GM23338 (cell line): ENCODE results near the gene CDK5R1. TPM values are rescaled to one million over a fixed set of nuclear protein-coding genes. Genes with fewer than 3 reads are reported as not detected.
A peak's percentile ranks its signal among the peaks of the same experiment; 100 is the strongest.

Experiments used
- ATAC-seq: fragments of 200-7000 bp; cut with Tn5 transposase; 3 replicates; pipeline ENCODE4 v1.9.1; 2020
- DNase-seq: peaks from one replicate; pipeline ENCODE4 v3.0.0-alpha.2; 2015; ENCODE audit warnings: low spot score
- H2AFZ ChIP-seq: fragments of 200-600 bp; sonication (generic); 2 replicates; pipeline ENCODE4 v1.8.0; 2016; ENCODE audit warnings: antibody characterized with exemption, mild to moderate bottlenecking, moderate library complexity
- H3F3A ChIP-seq: fragments of 200-600 bp; sonication (generic); replicated peaks from 2 replicates; pipeline ENCODE4 v1.8.0; 2017; ENCODE audit warnings: antibody characterized with exemption, mixed run types, low read depth
- H3K27ac ChIP-seq: fragments of 200-600 bp; sonication (generic); 2 replicates; pipeline ENCODE4 v1.6.1; 2016; ENCODE audit warnings: low read depth
- H3K27me3 ChIP-seq: fragments of 200-600 bp; sonication (generic); 2 replicates; pipeline ENCODE4 v1.8.0; 2016; ENCODE audit warnings: mild to moderate bottlenecking, mixed run types, moderate library complexity; ENCODE audit not compliant: insufficient read depth
- H3K36me3 ChIP-seq: fragments of 200-600 bp; sonication (generic); 2 replicates; pipeline ENCODE4 v1.8.0; 2016; ENCODE audit warnings: mild to moderate bottlenecking; ENCODE audit not compliant: insufficient read depth
- H3K4me1 ChIP-seq: fragments of 200-600 bp; sonication (generic); 2 replicates; pipeline ENCODE4 v1.8.0; 2016; ENCODE audit warnings: mild to moderate bottlenecking, moderate library complexity; ENCODE audit not compliant: insufficient read depth
- H3K4me2 ChIP-seq: fragments of 200-600 bp; sonication (generic); 2 replicates; pipeline ENCODE4 v1.7.1; 2017; ENCODE audit warnings: mixed run types
- H3K4me3 ChIP-seq: fragments of 200-600 bp; sonication (generic); 2 replicates; pipeline ENCODE4 v1.6.1; 2016; ENCODE audit warnings: mixed run types
- H3K79me2 ChIP-seq: fragments of 200-600 bp; sonication (generic); replicated peaks from 2 replicates; pipeline ENCODE4 v1.8.0; 2017; ENCODE audit warnings: mild to moderate bottlenecking; ENCODE audit not compliant: insufficient read depth
- H3K9me2 ChIP-seq: fragments of 200-600 bp; sonication (generic); 2 replicates; pipeline ENCODE4 v1.8.0; 2017; ENCODE audit not compliant: insufficient read depth
- H4K20me1 ChIP-seq: fragments of 200-600 bp; sonication (generic); replicated peaks from 2 replicates; pipeline ENCODE4 v1.8.0; 2017; ENCODE audit warnings: mild to moderate bottlenecking; ENCODE audit not compliant: insufficient read depth
- H3K27ac Mint-ChIP-seq: 2 replicates; pipeline ENCODE4 v1.8.0; 2020; ENCODE audit warnings: inconsistent platforms, mild to moderate bottlenecking, moderate library complexity, mixed read lengths
- H3K27me3 Mint-ChIP-seq: 3 replicates; pipeline ENCODE4 v1.8.0; 2022; ENCODE audit warnings: low read depth, mild to moderate bottlenecking, moderate library complexity, mixed read lengths, inconsistent platforms; ENCODE audit not compliant: insufficient read depth, poor library complexity
- H3K36me3 Mint-ChIP-seq: 3 replicates; pipeline ENCODE4 v1.8.0; 2021; ENCODE audit warnings: low read depth, mild to moderate bottlenecking, inconsistent platforms, moderate library complexity, mixed read lengths
- H3K4me1 Mint-ChIP-seq: 3 replicates; pipeline ENCODE4 v1.8.0; 2020; ENCODE audit warnings: mild to moderate bottlenecking, inconsistent platforms, mixed read lengths
- H3K4me3 Mint-ChIP-seq: 3 replicates; pipeline ENCODE4 v1.8.0; 2021; ENCODE audit warnings: moderate library complexity, mild to moderate bottlenecking, inconsistent platforms, mixed read lengths
- H3K9me3 Mint-ChIP-seq: 3 replicates; pipeline ENCODE4 v1.8.0; 2020; ENCODE audit warnings: moderate library complexity, mild to moderate bottlenecking, inconsistent platforms, mixed read lengths
- CREB1 ChIP-seq: fragments of 250-450 bp; sonication (Bioruptor Pico); IDR thresholded peaks from 2 replicates; pipeline ENCODE4 v1.5.0; 2020; ENCODE audit warnings: low read depth, mild to moderate bottlenecking, moderate library complexity
- JUNB ChIP-seq: IDR thresholded peaks from one replicate; pipeline ENCODE4 v1.6.1; 2016; ENCODE audit warnings: antibody characterized with exemption; ENCODE audit not compliant: unreplicated experiment
- NANOG ChIP-seq: IDR thresholded peaks from 2 replicates; pipeline ENCODE4 v1.6.1; 2016; ENCODE audit warnings: antibody characterized with exemption, borderline replicate concordance
- POLR2AphosphoS5 ChIP-seq: IDR thresholded peaks from 2 replicates; pipeline ENCODE4 v1.6.1; 2016; ENCODE audit warnings: antibody characterized with exemption, low read depth
- REST ChIP-seq: IDR thresholded peaks from one replicate; pipeline ENCODE4 v1.6.1; 2018; ENCODE audit warnings: antibody characterized with exemption; ENCODE audit not compliant: unreplicated experiment
- STAT1 ChIP-seq: IDR thresholded peaks from one replicate; pipeline ENCODE4 v1.6.1; 2016; ENCODE audit warnings: antibody characterized with exemption; ENCODE audit not compliant: unreplicated experiment
- ZNF331 ChIP-seq: fragments of 250-450 bp; sonication (Bioruptor Pico); IDR thresholded peaks from 2 replicates; pipeline ENCODE4 v1.5.0; 2020; ENCODE audit warnings: low read depth, mild to moderate bottlenecking, moderate library complexity
- long read RNA-seq: library from polyadenylated mRNA; unstranded; transcript quantifications from one replicate; pipeline ENCODE4 v2.0.0, GENCODE V29; 2020; ENCODE audit not compliant: unreplicated experiment
- polyA plus RNA-seq: library from polyadenylated mRNA; unstranded; fragments of >200 nt; fragmentation: Nextera tagmentation; extraction: Ambion mirVana; gene quantifications from 2 replicates; pipeline ENCODE4 v1.2.1, GENCODE V29; 2016
- total RNA-seq: library from RNA; depleted of rRNA; stranded (reverse); fragments of >200 nt; shearing (Covaris generic); gene quantifications from 2 replicates; pipeline ENCODE4 v1.2.3, GENCODE V29; 2014; rRNA removed
- TF ChIP-seq, protein P1 (sequence below): IDR thresholded peaks from 2 replicates; pipeline ENCODE4 v1.6.1; 2016; ENCODE audit warnings: antibody characterized with exemption
- TF ChIP-seq, protein P2 (sequence below), 2 experiments: fragments of 200-600 bp in 1 of 2; sonication (generic) in 1 of 2; conservative IDR thresholded peaks; 2 replicates each; pipeline versions ENCODE4 v1.5.1 to v1.6.1; 2016 to 2017; ENCODE audit warnings: antibody characterized with exemption in 2 of 2, low read depth in 2 of 2, mild to moderate bottlenecking in 2 of 2, moderate library complexity in 1 of 2

CDK5R1 gene
- total RNA-seq: 8.7 and 11.6 TPM in 2 replicates
- 4.0 and 4.1 TPM in 2 replicates for polyA plus RNA-seq
- long read RNA-seq: 0 reads

DNA sequence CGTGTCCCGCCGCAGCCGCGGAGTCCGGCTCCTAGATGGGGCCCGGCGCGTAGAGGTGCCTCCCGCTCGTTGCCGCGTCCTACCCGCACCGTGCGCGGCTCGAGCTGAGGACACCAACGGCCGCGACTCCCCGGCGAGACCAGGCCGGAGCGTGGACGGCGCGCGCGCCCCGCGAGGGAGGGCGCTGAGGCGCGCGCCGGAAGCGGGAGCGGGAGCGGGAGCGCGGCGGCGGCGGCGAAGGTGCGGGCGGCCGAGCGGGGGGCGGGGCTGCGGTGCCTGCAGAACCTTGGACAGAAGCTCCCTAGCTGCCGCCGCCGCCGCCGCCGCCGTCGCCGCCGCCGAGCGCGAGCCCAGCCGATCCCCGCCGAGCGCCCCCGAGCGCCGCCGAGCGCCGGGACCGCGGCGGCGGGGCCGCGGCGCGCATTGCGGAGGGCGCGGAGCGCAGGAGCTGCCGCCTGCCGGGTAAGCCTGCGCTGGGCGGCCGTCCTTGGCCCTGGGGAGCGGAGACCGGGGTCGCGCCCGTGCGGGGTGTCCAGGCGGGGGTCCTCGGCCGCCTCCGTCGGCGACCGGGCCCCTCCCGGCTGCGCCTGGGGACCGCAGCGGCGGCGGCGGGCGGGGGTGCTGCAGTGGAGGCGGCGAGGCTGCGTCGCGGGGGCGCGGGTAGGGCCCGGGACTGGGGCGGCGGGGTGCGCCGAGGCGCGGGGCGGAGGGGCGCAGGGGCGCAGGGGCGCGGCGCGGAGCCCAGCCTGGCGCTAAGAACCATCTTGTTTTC is at the start of gene CDK5R1:
CDK5R1 (plus strand) TSS at position 293 of the 772 bp plus-strand sequence. CDS start 628 bp downstream, outside the sequence.
- Histone ChIP-seq H3K79me2 (peaks cover 27% of the 10 kb centered on the region), H3K4me3 (peak within 1 kb of the TSS; percentile 89), H3K27ac (peak within 1 kb of the TSS; percentile 69), H3K36me3 (peaks cover 4% of the 10 kb centered on the region), H3K9me2 (no peaks in the 10 kb centered on the region), H3K27me3 (no peaks in the 10 kb centered on the region), H2AFZ (peak within 1 kb of the TSS; percentile 93), H3K4me1 (peaks cover 50% of the 10 kb centered on the region), H4K20me1 (peaks cover 28% of the 10 kb centered on the region), H3K4me2 (peak within 1 kb of the TSS; percentile 97), H3F3A (peaks cover 31% of the 10 kb centered on the region)
- DNase-seq: peak; percentile 84
- Mint-ChIP-seq H3K4me3 (peak within 1 kb of the TSS; percentile 89), H3K27ac (no peak within 1 kb of the TSS), H3K9me3 (peaks cover 3% of the 10 kb centered on the region; the same call in 1 of the 3 replicates), H3K4me1 (peaks cover 64% of the 10 kb centered on the region), H3K27me3 (peaks cover 30% of the 10 kb centered on the region), H3K36me3 (peaks cover 44% of the 10 kb centered on the region)
- TF ChIP-seq POLR2AphosphoS5 (0 out of 2 replicates have a peak, but pooled peaks have one; percentile 21), ZNF331 (CRISPR knock-in tag) (no peak), REST (peak; percentile 62)
- peak; percentile 3 for ATAC-seq

GRCh38 chr17:32440722-32441121 is 46.1 kb upstream of the CDK5R1 start:
- Histone ChIP-seq H3K27ac (no peak overlapping the region), H3K9me2 (no peaks in the 10 kb centered on the region), H2AFZ (no peak overlapping the region), H3K27me3 (peaks cover 8% of the 10 kb centered on the region), H3K4me2 (no peak overlapping the region), H4K20me1 (peaks cover 7% of the 10 kb centered on the region; the same call in 1 of the 2 replicates), H3K36me3 (no peaks in the 10 kb centered on the region), H3K79me2 (peaks cover 13% of the 10 kb centered on the region), H3K4me3 (no peak overlapping the region), H3F3A (no peaks in the 10 kb centered on the region), H3K4me1 (peaks cover 5% of the 10 kb centered on the region)
- H3K27ac Mint-ChIP-seq: no peak overlapping the region
- peaks cover 7% of the 10 kb centered on the region; the same call in 2 of the 3 replicates for H3K36me3 Mint-ChIP-seq
- no peak for ATAC-seq
- peaks cover 20% of the 10 kb centered on the region for H3K27me3 Mint-ChIP-seq
- no peak for DNase-seq
- no peak overlapping the region; the same call in 2 of the 3 replicates for H3K4me3 Mint-ChIP-seq
- peaks cover 4% of the 10 kb centered on the region for H3K4me1 Mint-ChIP-seq
- peaks cover 9% of the 10 kb centered on the region for H3K9me3 Mint-ChIP-seq
- TF ChIP-seq, protein P1, sequence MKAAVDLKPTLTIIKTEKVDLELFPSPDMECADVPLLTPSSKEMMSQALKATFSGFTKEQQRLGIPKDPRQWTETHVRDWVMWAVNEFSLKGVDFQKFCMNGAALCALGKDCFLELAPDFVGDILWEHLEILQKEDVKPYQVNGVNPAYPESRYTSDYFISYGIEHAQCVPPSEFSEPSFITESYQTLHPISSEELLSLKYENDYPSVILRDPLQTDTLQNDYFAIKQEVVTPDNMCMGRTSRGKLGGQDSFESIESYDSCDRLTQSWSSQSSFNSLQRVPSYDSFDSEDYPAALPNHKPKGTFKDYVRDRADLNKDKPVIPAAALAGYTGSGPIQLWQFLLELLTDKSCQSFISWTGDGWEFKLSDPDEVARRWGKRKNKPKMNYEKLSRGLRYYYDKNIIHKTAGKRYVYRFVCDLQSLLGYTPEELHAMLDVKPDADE: no peak
- TF ChIP-seq POLR2AphosphoS5: no peak
- no peak for TF ChIP-seq NANOG
- no peak for TF ChIP-seq STAT1
- no peak for TF ChIP-seq ZNF331 (CRISPR knock-in tag)
- TF ChIP-seq JUNB: no peak
- TF ChIP-seq, protein P2, sequence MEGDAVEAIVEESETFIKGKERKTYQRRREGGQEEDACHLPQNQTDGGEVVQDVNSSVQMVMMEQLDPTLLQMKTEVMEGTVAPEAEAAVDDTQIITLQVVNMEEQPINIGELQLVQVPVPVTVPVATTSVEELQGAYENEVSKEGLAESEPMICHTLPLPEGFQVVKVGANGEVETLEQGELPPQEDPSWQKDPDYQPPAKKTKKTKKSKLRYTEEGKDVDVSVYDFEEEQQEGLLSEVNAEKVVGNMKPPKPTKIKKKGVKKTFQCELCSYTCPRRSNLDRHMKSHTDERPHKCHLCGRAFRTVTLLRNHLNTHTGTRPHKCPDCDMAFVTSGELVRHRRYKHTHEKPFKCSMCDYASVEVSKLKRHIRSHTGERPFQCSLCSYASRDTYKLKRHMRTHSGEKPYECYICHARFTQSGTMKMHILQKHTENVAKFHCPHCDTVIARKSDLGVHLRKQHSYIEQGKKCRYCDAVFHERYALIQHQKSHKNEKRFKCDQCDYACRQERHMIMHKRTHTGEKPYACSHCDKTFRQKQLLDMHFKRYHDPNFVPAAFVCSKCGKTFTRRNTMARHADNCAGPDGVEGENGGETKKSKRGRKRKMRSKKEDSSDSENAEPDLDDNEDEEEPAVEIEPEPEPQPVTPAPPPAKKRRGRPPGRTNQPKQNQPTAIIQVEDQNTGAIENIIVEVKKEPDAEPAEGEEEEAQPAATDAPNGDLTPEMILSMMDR (conservative IDR thresholded peaks at IDR 0.05; ENCODE audit: low read depth in 2 of 2): no peak
- TF ChIP-seq CREB1: no peak
